SU-DHL-6 (cell line): ENCODE results near the gene GNAI1.

Experiments used
- H2AFZ ChIP-seq: fragments of 200-600 bp; sonication (generic); 2 replicates; pipeline ENCODE4 v1.6.1; 2014; ENCODE audit warnings: low read depth, mild to moderate bottlenecking, moderate library complexity, mixed read lengths, antibody characterized with exemption, low read length; ENCODE audit not compliant: severe bottlenecking
- H3F3A ChIP-seq: fragments of 200-600 bp; shearing (Covaris generic); 2 replicates; pipeline ENCODE4 v1.6.0; 2016; ENCODE audit warnings: antibody characterized with exemption, mild to moderate bottlenecking; ENCODE audit not compliant: insufficient read depth
- H3K27ac ChIP-seq: fragments of 200-600 bp; sonication (generic); 2 replicates; pipeline ENCODE4 v1.5.1; 2016; ENCODE audit warnings: low read depth, mild to moderate bottlenecking, low read length, moderate library complexity, mixed read lengths
- H3K27me3 ChIP-seq: fragments of 200-600 bp; sonication (generic), shearing (Covaris generic); 2 replicates; pipeline ENCODE4 v1.6.0; 2014; ENCODE audit warnings: mild to moderate bottlenecking, low read length
- H3K36me3 ChIP-seq: fragments of 200-600 bp; sonication (generic); 2 replicates; pipeline ENCODE4 v1.6.1; 2014; ENCODE audit warnings: mild to moderate bottlenecking, low read length, mixed read lengths
- H3K4me2 ChIP-seq: fragments of 300-600, 200-600 bp; shearing (Covaris generic), sonication (generic); 2 replicates; pipeline ENCODE4 v1.6.0; 2014; ENCODE audit warnings: low read length, low read depth, mild to moderate bottlenecking; ENCODE audit not compliant: poor library complexity, severe bottlenecking
- H3K4me3 ChIP-seq: fragments of 200-600 bp; sonication (generic); 2 replicates; pipeline ENCODE4 v1.5.1; 2014; ENCODE audit warnings: antibody characterized with exemption, low read length, mild to moderate bottlenecking, mixed read lengths; ENCODE audit not compliant: insufficient read depth, poor library complexity, severe bottlenecking
- H3K79me2 ChIP-seq: fragments of 200-600 bp; sonication (generic); 2 replicates; pipeline ENCODE4 v1.6.1; 2014; ENCODE audit warnings: mild to moderate bottlenecking, low read length, moderate library complexity; ENCODE audit not compliant: insufficient read depth
- H3K9ac ChIP-seq: fragments of 200-600 bp; sonication (generic); 2 replicates; pipeline ENCODE4 v1.7.0; 2014; ENCODE audit warnings: mild to moderate bottlenecking, low read length
- H3K9me2 ChIP-seq: fragments of 200-600 bp; sonication (generic); replicated peaks from 2 replicates; pipeline ENCODE4 v1.6.1; 2014; ENCODE audit warnings: low read length; ENCODE audit not compliant: insufficient read depth
- H3K9me3 ChIP-seq: fragments of 200-600 bp; sonication (generic); 2 replicates; pipeline ENCODE4 v1.6.1; 2014; ENCODE audit warnings: low read length, mixed read lengths; ENCODE audit not compliant: insufficient read depth
- H4K20me1 ChIP-seq: fragments of 200-600 bp; sonication (generic); 2 replicates; pipeline ENCODE4 v1.6.1; 2014; ENCODE audit warnings: low read depth, mild to moderate bottlenecking, antibody characterized with exemption, low read length, moderate library complexity, mixed read lengths
- CTCF ChIP-seq: fragments of 200-600 bp; sonication (generic); IDR thresholded peaks from one replicate; pipeline ENCODE4 v1.5.1; 2017; ENCODE audit warnings: antibody characterized with exemption, mild to moderate bottlenecking, low read length, moderate library complexity; ENCODE audit not compliant: insufficient read depth, poor library complexity, severe bottlenecking
- EZH2phosphoT487 ChIP-seq: fragments of 200-600 bp; sonication (generic), shearing (Covaris generic); conservative IDR thresholded peaks from 2 replicates; pipeline ENCODE4 v1.6.1; 2018; ENCODE audit warnings: mild to moderate bottlenecking, antibody characterized with exemption, low read length, moderate library complexity, mixed read lengths

GNAI1 gene

GRCh38 chr7:80134115-80134535 is 506 bp upstream of the GNAI1 start:
- Histone ChIP-seq H3K27me3 (no peaks in the 10 kb centered on the region), H4K20me1 (no peaks in the 10 kb centered on the region), H3K9ac (no peak overlapping the region), H3K4me3 (no peak overlapping the region), H3K36me3 (no peaks in the 10 kb centered on the region), H3K9me2 (no peaks in the 10 kb centered on the region), H3K9me3 (no peaks in the 10 kb centered on the region; the same call in 1 of the 2 replicates), H3F3A (no peaks in the 10 kb centered on the region), H3K79me2 (no peaks in the 10 kb centered on the region), H2AFZ (no peak overlapping the region), H3K4me2 (no peak overlapping the region), H3K27ac (no peak overlapping the region)
- TF ChIP-seq CTCF (no peak), EZH2phosphoT487 (no peak)

- H3K36me3 ChIP-seq, result no peaks in the 10 kb centered on the region
- no peaks in the 10 kb centered on the region for H3K79me2 ChIP-seq
- H3K27ac ChIP-seq, result no peak overlapping the region
- no peaks in the 10 kb centered on the region for H3F3A ChIP-seq
- no peaks in the 10 kb centered on the region for H3K9me2 ChIP-seq
- H4K20me1 ChIP-seq, result no peaks in the 10 kb centered on the region
- no peak overlapping the region for H3K4me3 ChIP-seq
- H3K27me3 ChIP-seq, result no peaks in the 10 kb centered on the region
- H3K9me3 ChIP-seq, result no peaks in the 10 kb centered on the region; the same call in 1 of the 2 replicates
- H3K4me2 ChIP-seq, result no peak overlapping the region
- no peak overlapping the region for H2AFZ ChIP-seq
- TF ChIP-seq CTCF (no peak), EZH2phosphoT487 (no peak)
- H3K9ac ChIP-seq, result no peak overlapping the region
Measured at GRCh38 chr7:80135309-80136104, 876 bp downstream of the GNAI1 start.

- Histone ChIP-seq H3K4me2 (no peak overlapping the region), H3K27me3 (no peaks in the 10 kb centered on the region), H2AFZ (no peak overlapping the region), H3K9me2 (no peaks in the 10 kb centered on the region), H3K4me3 (no peak overlapping the region), H4K20me1 (no peaks in the 10 kb centered on the region), H3K36me3 (no peaks in the 10 kb centered on the region), H3K9me3 (no peaks in the 10 kb centered on the region), H3K79me2 (no peaks in the 10 kb centered on the region), H3K27ac (no peak overlapping the region), H3F3A (no peaks in the 10 kb centered on the region), H3K9ac (no peak overlapping the region)
- TF ChIP-seq CTCF (no peak), EZH2phosphoT487 (no peak)
Measured at GRCh38 chr7:80136261-80137055, 1.8 kb downstream of the GNAI1 start.
